Fibroblast of the aortic adventitia (primary cell): Measurements from ENCODE around the gene CAMTA1. TPM values are rescaled to one million over a fixed set of nuclear protein-coding genes. Genes with fewer than 3 reads are reported as not detected.

Source experiments
- DNase-seq: peaks from one replicate; pipeline ENCODE4 v3.0.0-alpha.2; 2010; ENCODE audit warnings: low read depth
- H3K4me3 ChIP-seq: 2 replicates; pipeline ENCODE4 v1.5.1; 2011; ENCODE audit warnings: low read depth, mild to moderate bottlenecking, control low read depth, low read length, moderate library complexity
- CTCF ChIP-seq: IDR thresholded peaks from 2 replicates; pipeline ENCODE4 v1.5.1; 2011; ENCODE audit warnings: mild to moderate bottlenecking, low read length, control low read depth, inconsistent platforms; ENCODE audit not compliant: insufficient read depth
- total RNA-seq: library from RNA; depleted of rRNA; stranded (reverse); fragments of >200 nt; gene quantifications from 2 replicates; pipeline ENCODE4 v1.2.3, GENCODE V29; 2012; ENCODE audit warnings: low replicate concordance

The CAMTA1 gene
- total RNA-seq, 1 donor, result 91.9 TPM

- no peak for TF ChIP-seq CTCF
- DNase-seq, result no peak
- no peak overlapping the region for H3K4me3 ChIP-seq
These were observed 751.0 kb downstream of the CAMTA1 start for GRCh38 chr1:7535934-7536878.

GRCh38 chr1:7536891-7537591 is 751.8 kb downstream of the CAMTA1 start:
- TF ChIP-seq CTCF, result no peak
- no peak for DNase-seq
- no peak overlapping the region for H3K4me3 ChIP-seq

DNA sequence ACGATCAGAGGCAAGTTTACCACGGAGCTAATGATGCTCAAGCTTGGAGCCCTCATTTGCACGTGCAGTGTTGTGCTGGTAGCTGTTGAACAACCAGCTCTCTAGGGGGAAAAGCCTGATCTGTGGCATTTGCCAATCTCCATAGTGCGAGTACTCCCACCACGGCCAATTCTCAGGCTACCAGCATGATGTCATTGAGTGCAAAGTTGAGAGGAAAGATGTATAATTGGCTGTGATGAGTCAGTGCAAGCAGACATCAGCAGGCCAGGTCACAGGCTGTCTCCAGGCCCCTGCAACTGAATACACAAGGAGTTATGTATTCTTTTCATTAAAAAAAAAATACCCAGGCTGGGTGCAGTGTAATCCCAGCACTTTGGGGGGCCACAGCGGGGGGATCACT is 752.8 kb downstream of the CAMTA1 start:
- TF ChIP-seq CTCF, result no peak
- no peak for DNase-seq

GRCh38 chr1:7538849-7539768 is 753.9 kb downstream of the CAMTA1 start:
- no peak overlapping the region for H3K4me3 ChIP-seq
- peak; percentile 16 for TF ChIP-seq CTCF
- DNase-seq, result no peak

More for the DNA sequence above, 752.8 kb downstream of the CAMTA1 start:
- no peak overlapping the region for H3K4me3 ChIP-seq

GRCh38 chr1:7539769-7540175 is 754.5 kb downstream of the CAMTA1 start:
- no peak for DNase-seq
- TF ChIP-seq CTCF, result peak; percentile 11
- H3K4me3 ChIP-seq, result no peak overlapping the region

GRCh38 chr1:7540816-7541215 is 755.6 kb downstream of the CAMTA1 start:
- DNase-seq, result no peak
- H3K4me3 ChIP-seq, result no peak overlapping the region
- no peak for TF ChIP-seq CTCF
